IMR-90 (cell line): ENCODE measurements around the gene TBRG4. TPM values are rescaled to one million over a fixed set of nuclear protein-coding genes. Genes with fewer than 3 reads are reported as not detected.

Experiments
- ATAC-seq: fragments of 200-7000 bp; cut with Tn5 transposase; 2 replicates; pipeline ENCODE4 v1.9.1; 2020; ENCODE audit warnings: low read depth, mild to moderate bottlenecking, moderate library complexity
- BruUV-seq: library from RNA; stranded (reverse); fragments of 400-500 nt; replicated peaks from 2 replicates; lab custom pipeline; 2021; lab: Mats Ljungman, UMichigan
- CTCF ChIA-PET: fragments of 300-600 bp; formaldehyde crosslinking; extraction: SDS; loops from one replicate; lab custom pipeline; 2021; ENCODE audit warnings: antibody characterized with exemption; lab: Yijun Ruan, JAX
- POLR2A ChIA-PET: fragments of 300-600 bp; sonication (Branson Sonifier 250); formaldehyde crosslinking; loops from one replicate; lab custom pipeline; 2022; ENCODE audit warnings: antibody characterized with exemption; ENCODE audit not compliant: unreplicated experiment; lab: Charles Lee
- DNase-seq: peaks from one replicate; pipeline ENCODE4 v3.0.0; 2013
- H2AFZ ChIP-seq: replicated peaks from 2 replicates; pipeline ENCODE3; 2013; ENCODE audit warnings: low read length, mild to moderate bottlenecking; ENCODE audit not compliant: poor library complexity
- H2AK5ac ChIP-seq: 2 replicates; pipeline ENCODE4 v1.6.1; 2013; ENCODE audit warnings: low read depth, low read length, inconsistent platforms
- H2AK9ac ChIP-seq: replicated peaks from 2 replicates; pipeline ENCODE3; 2013; ENCODE audit warnings: mild to moderate bottlenecking, low read depth, low read length, moderate library complexity; ENCODE audit not compliant: poor library complexity
- H2BK120ac ChIP-seq: 2 replicates; pipeline ENCODE4 v1.6.1; 2013; ENCODE audit warnings: low read depth, low read length, inconsistent platforms
- H2BK15ac ChIP-seq: 3 replicates; pipeline ENCODE4 v1.6.1; 2013; ENCODE audit warnings: low read depth, low read length, inconsistent platforms
- H2BK20ac ChIP-seq: 2 replicates; pipeline ENCODE4 v1.6.1; 2013; ENCODE audit warnings: low read depth, mild to moderate bottlenecking, inconsistent platforms, low read length, moderate library complexity
- H2BK5ac ChIP-seq: 2 replicates; pipeline ENCODE4 v1.6.1; 2013; ENCODE audit warnings: mild to moderate bottlenecking, low read depth, low read length, inconsistent platforms; ENCODE audit not compliant: poor library complexity, severe bottlenecking
- H3K14ac ChIP-seq: replicated peaks from 2 replicates; pipeline ENCODE4 v1.6.1; 2013; ENCODE audit warnings: low read depth, low read length, inconsistent platforms
- H3K18ac ChIP-seq: 2 replicates; pipeline ENCODE4 v1.6.1; 2013; ENCODE audit warnings: low read depth, low read length, control low read depth
- H3K23ac ChIP-seq: 2 replicates; pipeline ENCODE4 v1.6.1; 2013; ENCODE audit warnings: low read depth, low read length, inconsistent platforms
- H3K27ac ChIP-seq: 2 replicates; pipeline ENCODE4 v1.5.1; 2013; ENCODE audit warnings: mild to moderate bottlenecking, control low read depth, low read length; ENCODE audit not compliant: insufficient read depth
- H3K27me3 ChIP-seq: 2 replicates; pipeline ENCODE4 v1.6.1; 2013; ENCODE audit warnings: low read length; ENCODE audit not compliant: control insufficient read depth, insufficient read depth
- H3K36me3 ChIP-seq: 2 replicates; pipeline ENCODE4 v1.6.1; 2013; ENCODE audit warnings: low read length, mixed read lengths; ENCODE audit not compliant: control insufficient read depth, insufficient read depth
- H3K4ac ChIP-seq: 2 replicates; pipeline ENCODE4 v1.6.1; 2013; ENCODE audit warnings: low read depth, low read length, inconsistent platforms
- H3K4me1 ChIP-seq: 2 replicates; pipeline ENCODE4 v1.6.1; 2013; ENCODE audit warnings: low read length, mixed read lengths; ENCODE audit not compliant: control insufficient read depth, insufficient read depth
- H3K4me2 ChIP-seq: 2 replicates; pipeline ENCODE4 v1.6.1; 2013; ENCODE audit warnings: low read depth, mild to moderate bottlenecking, control low read depth, low read length, moderate library complexity
- H3K4me3 ChIP-seq: 2 replicates; pipeline ENCODE4 v1.5.1; 2013; ENCODE audit warnings: low read depth, mild to moderate bottlenecking, control low read depth, low read length, moderate library complexity; ENCODE audit not compliant: insufficient read depth
- H3K56ac ChIP-seq: 2 replicates; pipeline ENCODE4 v1.6.1; 2013; ENCODE audit warnings: low read length, inconsistent platforms; ENCODE audit not compliant: insufficient read depth; ENCODE audit errors: extremely low read depth
- H3K79me1 ChIP-seq, 2 experiments: 2 replicates each; pipeline ENCODE4 v1.6.1; 2013; ENCODE audit warnings: low read length in 2 of 2, inconsistent platforms in 1 of 2, low read depth in 1 of 2
- H3K9ac ChIP-seq: 2 replicates; pipeline ENCODE4 v1.6.1; 2013; ENCODE audit warnings: low read depth, low read length, control low read depth
- H3K9me1 ChIP-seq: 2 replicates; pipeline ENCODE4 v1.6.1; 2013; ENCODE audit warnings: low read length, inconsistent platforms; ENCODE audit not compliant: insufficient read depth
- H3K9me3 ChIP-seq: 2 replicates; pipeline ENCODE4 v1.6.1; 2013; ENCODE audit warnings: low read length; ENCODE audit not compliant: control insufficient read depth, insufficient read depth
- H4K20me1 ChIP-seq: 2 replicates; pipeline ENCODE4 v1.6.1; 2013; ENCODE audit warnings: low read length, inconsistent platforms; ENCODE audit not compliant: insufficient read depth
- H4K5ac ChIP-seq: 2 replicates; pipeline ENCODE4 v1.6.1; 2013; ENCODE audit warnings: mild to moderate bottlenecking, low read depth, low read length, control low read depth
- H4K8ac ChIP-seq, 2 experiments: 2 replicates each; pipeline ENCODE4 v1.6.1; 2013; ENCODE audit warnings: low read depth in 2 of 2, low read length in 2 of 2, control low read depth in 1 of 2, inconsistent platforms in 1 of 2
- H4K91ac ChIP-seq: 2 replicates; pipeline ENCODE4 v1.6.1; 2013; ENCODE audit warnings: low read depth, low read length, inconsistent platforms; ENCODE audit not compliant: insufficient read depth
- CHD1 ChIP-seq: IDR thresholded peaks from 2 replicates; pipeline ENCODE4 v1.6.1; 2012; ENCODE audit warnings: low read depth, low read length, improper control_type of control experiment
- RAD21 ChIP-seq: IDR thresholded peaks from 2 replicates; pipeline ENCODE4 v1.6.1; 2012; ENCODE audit warnings: low read length, improper control_type of control experiment
- RCOR1 ChIP-seq: IDR thresholded peaks from 2 replicates; pipeline ENCODE4 v1.6.1; 2012; ENCODE audit warnings: mild to moderate bottlenecking, low read length, improper control_type of control experiment; ENCODE audit not compliant: insufficient replicate concordance
- RFX5 ChIP-seq: IDR thresholded peaks from 2 replicates; pipeline ENCODE4 v1.8.0; 2012; ENCODE audit warnings: low read depth, mild to moderate bottlenecking, low read length, moderate library complexity
- WGBS, 2 experiments: methylation state at CpG; one replicate each; pipeline versions ENCODE4 v1.1.5 to v1.1.7; 2013; ENCODE audit warnings: missing lambda C conversion rate in 2 of 2; ENCODE audit not compliant: insufficient read length in 1 of 2; ENCODE audit errors: extremely low coverage in 2 of 2; 5-methylcytosine and 5-hydroxymethylcytosine counted together
- dilution Hi-C: fragments of 300-500 bp; cut with HindIII; formaldehyde crosslinking; loops from one replicate; pipeline ENCODE4 v1.14.3; 2018; ENCODE audit warnings: low sequenced_read_pairs; ENCODE audit not compliant: unreplicated experiment
- in situ Hi-C: fragments of 300-500 bp; cut with MboI; formaldehyde crosslinking; loops from 3 replicates; pipeline ENCODE4 v1.14.3; 2019; ENCODE audit warnings: low sequenced_read_pairs, inconsistent platforms, mixed read lengths
- intact Hi-C: fragments of 100-400 bp; cut with micrococcal nuclease; formaldehyde crosslinking; loops from 2 replicates; pipeline ENCODE4 v1.10.0; 2022
- polyA plus RNA-seq, 3 experiments: library from polyadenylated mRNA; depleted of rRNA; stranded (reverse); fragments of >200 nt; gene quantifications; 2 replicates each; pipeline ENCODE4 v1.2.3, GENCODE V29; 2012; ENCODE audit warnings: low replicate concordance in 1 of 3
- total RNA-seq: library from RNA; depleted of rRNA; stranded (reverse); fragments of >200 nt; gene quantifications from 2 replicates; pipeline ENCODE4 v1.2.3, GENCODE V29; 2012

TBRG4 gene
- total and polyA plus RNA-seq, 2 of the 4 experiments (the other 2 are of a cell fraction) = 71.6 to 77.6 TPM

DNA sequence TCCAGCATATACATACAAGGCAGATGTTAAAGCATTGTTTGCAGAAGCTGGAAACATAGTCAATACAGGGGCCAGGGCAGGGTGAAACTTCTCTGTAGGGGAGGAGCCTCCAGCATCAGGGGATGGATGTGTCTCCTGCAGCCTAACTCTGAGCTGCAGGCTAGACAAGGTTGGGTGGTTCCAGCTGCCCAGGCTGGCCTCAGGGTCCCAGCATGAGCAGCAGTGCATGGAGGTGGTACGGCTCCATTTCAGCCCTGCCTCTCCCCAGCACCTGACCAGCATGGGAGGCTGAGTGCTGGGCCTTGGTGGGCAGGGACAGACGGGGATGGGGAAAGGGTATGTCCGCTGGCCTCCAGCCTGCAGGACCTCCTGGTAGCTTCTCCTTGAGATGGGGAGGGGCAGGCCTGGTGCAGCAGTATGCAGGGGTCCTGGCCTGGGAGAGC lies 7.4 kb upstream of the TBRG4 start:
- no peak for TF ChIP-seq RCOR1
- TF ChIP-seq RAD21 = no peak
- no peak for TF ChIP-seq RFX5
- no peak for TF ChIP-seq CHD1
- DNase-seq (no peak), ATAC-seq (no peak)
- Histone ChIP-seq H4K91ac (no peak overlapping the region), H3K9ac (no peak overlapping the region), H3K36me3 (no peaks in the 10 kb centered on the region), H2BK15ac (no peak overlapping the region), H3K4me3 (no peak overlapping the region), H3K4ac (no peak overlapping the region), H4K8ac (no peak overlapping the region), H2AK9ac (no peak overlapping the region), H3K4me2 (no peak overlapping the region), H3K27ac (no peak overlapping the region), H3K18ac (no peak overlapping the region), H2AFZ (no peak overlapping the region), H2AK5ac (no peak overlapping the region), H2BK20ac (no peak overlapping the region), H3K56ac (no peak overlapping the region), H3K27me3 (peaks cover 31% of the 10 kb centered on the region), H4K5ac (no peak overlapping the region), H2BK5ac (no peak overlapping the region), H3K14ac (no peak overlapping the region), H3K23ac (no peak overlapping the region), H3K4me1 (no peaks in the 10 kb centered on the region), H3K9me3 (no peaks in the 10 kb centered on the region), H3K79me1 (no peaks in the 10 kb centered on the region), H2BK120ac (no peak overlapping the region), H3K9me1 (no peaks in the 10 kb centered on the region), H4K20me1 (no peaks in the 10 kb centered on the region)
- ChIA-PET CTCF (no interaction called here), POLR2A (interaction anchor here (0.6 kb wide), 1 partner anchor 234 kb away, joined by 4 read pairs; no protein-coding TSS in a partner anchor)
- BruUV-seq = no TSS peak
- intact Hi-C loops = no loop called here
- no CpG with 5 or more reads among the region's 3 CpGs for WGBS, 2 experiments
- in situ Hi-C loops = no loop called here
- dilution Hi-C loops = no loop called here
